Sigmoid colon (tissue), 7 donors: ENCODE results near the gene MUC5B. TPM values are rescaled to one million over a fixed set of nuclear protein-coding genes. Genes with fewer than 3 reads are reported as not detected.

Source experiments
- DNase-seq: peaks from one replicate; pipeline ENCODE4 v3.0.0-alpha.2; 2019
- H3K27ac ChIP-seq, 4 donors: fragments of 200-600 bp; sonication (generic); one replicate each; pipeline ENCODE4 v1.5.1; 2016 to 2019; ENCODE audit warnings: mild to moderate bottlenecking in 1 of 4
- H3K27me3 ChIP-seq, 3 donors: fragments of 200-600 bp; sonication (generic); one replicate each; pipeline ENCODE4 v1.5.1; 2019; ENCODE audit warnings: mild to moderate bottlenecking in 1 of 3
- H3K36me3 ChIP-seq, 4 donors: fragments of 200-600 bp; sonication (generic); one replicate each; pipeline ENCODE4 v1.5.1; 2016 to 2019
- H3K4me1 ChIP-seq, 4 donors: fragments of 200-600 bp; sonication (generic); one replicate each; pipeline ENCODE4 v1.5.1; 2017 to 2019
- H3K4me3 ChIP-seq, 4 donors: fragments of 200-600 bp; sonication (generic); one replicate each; pipeline ENCODE4 v1.5.1; 2017 to 2019; ENCODE audit warnings: mild to moderate bottlenecking in 2 of 4, moderate library complexity in 1 of 4
- H3K9me3 ChIP-seq, 4 donors: fragments of 200-600 bp in 3 of 4; sonication (generic) in 3 of 4; one replicate each; pipeline versions ENCODE4 v1.5.1 to v1.6.1; 2013 to 2019
- CTCF ChIP-seq, 4 experiments: fragments of 450-650 bp in 3 of 4; fragments of 200-600 bp in 1 of 4; IDR thresholded peaks; one replicate each; pipeline ENCODE4 v1.5.1; 2016 to 2019; ENCODE audit warnings: antibody characterized with exemption in 4 of 4, mild to moderate bottlenecking in 3 of 4, moderate library complexity in 2 of 4
- EP300 ChIP-seq, 4 donors: sonication (generic); formaldehyde crosslinking; IDR thresholded peaks; one replicate each; pipeline ENCODE4 v1.6.1; 2017; ENCODE audit warnings: antibody characterized with exemption in 4 of 4
- POLR2A ChIP-seq, 2 donors: fragments of 450-650 bp; IDR thresholded peaks; one replicate each; pipeline ENCODE4 v1.6.1; 2016; ENCODE audit warnings: antibody characterized with exemption in 2 of 2, mild to moderate bottlenecking in 2 of 2, moderate library complexity in 2 of 2
- POLR2AphosphoS5 ChIP-seq, 4 donors: sonication (generic); formaldehyde crosslinking; IDR thresholded peaks; one replicate each; pipeline ENCODE4 v1.6.1; 2017; ENCODE audit warnings: antibody characterized with exemption in 4 of 4
- WGBS, 2 donors: extraction: QIAGEN DNeasy Blood & Tissue Kit; methylation state at CpG; one replicate each; pipeline ENCODE4 v1.1.7; 2013; 5-methylcytosine and 5-hydroxymethylcytosine counted together
- intact Hi-C: fragments of 100-400 bp; cut with DNase I; formaldehyde crosslinking; loops from one replicate; pipeline ENCODE4 v1.15.1; 2023
- polyA plus RNA-seq, 3 donors: library from polyadenylated mRNA; stranded (reverse); fragments of 200-250 nt; gene quantifications; one replicate each; pipeline ENCODE4 v1.2.3, GENCODE V29; 2013
- total RNA-seq, 4 donors: library from RNA; depleted of rRNA; stranded (reverse); fragments of >200 nt; gene quantifications; one replicate each; pipeline ENCODE4 v1.1.0, GENCODE V29; 2016
- donor health status: healthy with polysubstance abuse.
- donor health status: Bipolar disorder and iron deficiency.
- donor health status: healthy.

Gene MUC5B
- total and polyA plus RNA-seq, 7 donors: 0.83 to 131 (median 2.8) TPM; not detected in 3

GRCh38 chr11:1287928-1288327 is 65.1 kb downstream of the MUC5B start:
- 97 to 98% methylated on average over 9 of the region's 9 CpGs for WGBS, 2 donors
- H3K4me3 ChIP-seq: no peak overlapping the region
- no peak overlapping the region for H3K27ac ChIP-seq

GRCh38 chr11:1288426-1289151 is 65.7 kb downstream of the MUC5B start:
- H3K4me1 ChIP-seq: no peaks in the 10 kb centered on the region
- H3K9me3 ChIP-seq: no peaks in the 10 kb centered on the region
- no peak overlapping the region for H3K4me3 ChIP-seq
- peaks cover 43 to 80% (median 62%) of the 10 kb centered on the region in 4 donors for H3K36me3 ChIP-seq
- no peaks in the 10 kb centered on the region for H3K27me3 ChIP-seq
- WGBS, 2 donors: 95 to 96% methylated on average over 30 of the region's 30 CpGs
- intact Hi-C loops: no loop called here
- TF ChIP-seq CTCF (IDR thresholded peaks at IDR 0.05): no peak
- no peak for TF ChIP-seq EP300 (IDR thresholded peaks at IDR 0.05)
- TF ChIP-seq POLR2A (IDR thresholded peaks at IDR 0.05): no peak
- no peak for TF ChIP-seq POLR2AphosphoS5 (IDR thresholded peaks at IDR 0.05)
- DNase-seq: no peak
- H3K27ac ChIP-seq: no peak overlapping the region

More at GRCh38 chr11:1287928-1288327, 65.1 kb downstream of the MUC5B start:
- DNase-seq: no peak
- Histone ChIP-seq H3K9me3 (no peaks in the 10 kb centered on the region), H3K36me3 (peaks cover 37 to 78% (median 60%) of the 10 kb centered on the region in 4 donors), H3K27me3 (no peaks in the 10 kb centered on the region), H3K4me1 (no peaks in the 10 kb centered on the region)
- TF ChIP-seq POLR2A (IDR thresholded peaks at IDR 0.05) (no peak), POLR2AphosphoS5 (IDR thresholded peaks at IDR 0.05) (no peak), EP300 (IDR thresholded peaks at IDR 0.05) (no peak), CTCF (IDR thresholded peaks at IDR 0.05) (no peak)
- intact Hi-C loops: no loop called here

GRCh38 chr11:1289211-1289935 is 66.5 kb downstream of the MUC5B start:
- Histone ChIP-seq H3K4me1 (no peaks in the 10 kb centered on the region), H3K36me3 (peaks cover 47 to 79% (median 62%) of the 10 kb centered on the region in 4 donors), H3K9me3 (no peaks in the 10 kb centered on the region), H3K4me3 (no peak overlapping the region), H3K27ac (no peak overlapping the region), H3K27me3 (no peaks in the 10 kb centered on the region)
- DNase-seq: no peak
- WGBS, 2 donors: 95 to 97% methylated on average over 33 of the region's 33 CpGs
- intact Hi-C loops: no loop called here
- TF ChIP-seq POLR2AphosphoS5 (IDR thresholded peaks at IDR 0.05): no peak
- no peak for TF ChIP-seq EP300 (IDR thresholded peaks at IDR 0.05)
- no peak for TF ChIP-seq POLR2A (IDR thresholded peaks at IDR 0.05)
- no peak for TF ChIP-seq CTCF (IDR thresholded peaks at IDR 0.05)

- H3K27ac ChIP-seq: no peak overlapping the region
- 91 to 95% methylated on average over 43 of the region's 43 CpGs for WGBS, 2 donors
- DNase-seq: no peak
- H3K36me3 ChIP-seq: peaks cover 42 to 75% (median 53%) of the 10 kb centered on the region in 4 donors
- H3K4me3 ChIP-seq: no peak overlapping the region
- intact Hi-C loops: no loop called here
- H3K9me3 ChIP-seq: no peaks in the 10 kb centered on the region
- no peaks in the 10 kb centered on the region for H3K4me1 ChIP-seq
- TF ChIP-seq EP300 (IDR thresholded peaks at IDR 0.05) (no peak), CTCF (IDR thresholded peaks at IDR 0.05) (no peak), POLR2AphosphoS5 (IDR thresholded peaks at IDR 0.05) (no peak), POLR2A (IDR thresholded peaks at IDR 0.05) (no peak)
- H3K27me3 ChIP-seq: no peaks in the 10 kb centered on the region
Observed at GRCh38 chr11:1290052-1291040, 67.5 kb downstream of the MUC5B start.
